Measurements from ENCODE around the gene MSL1. TPM values are rescaled to one million over a fixed set of nuclear protein-coding genes. Genes with fewer than 3 reads are reported as not detected.

MSL1 gene, protein sequence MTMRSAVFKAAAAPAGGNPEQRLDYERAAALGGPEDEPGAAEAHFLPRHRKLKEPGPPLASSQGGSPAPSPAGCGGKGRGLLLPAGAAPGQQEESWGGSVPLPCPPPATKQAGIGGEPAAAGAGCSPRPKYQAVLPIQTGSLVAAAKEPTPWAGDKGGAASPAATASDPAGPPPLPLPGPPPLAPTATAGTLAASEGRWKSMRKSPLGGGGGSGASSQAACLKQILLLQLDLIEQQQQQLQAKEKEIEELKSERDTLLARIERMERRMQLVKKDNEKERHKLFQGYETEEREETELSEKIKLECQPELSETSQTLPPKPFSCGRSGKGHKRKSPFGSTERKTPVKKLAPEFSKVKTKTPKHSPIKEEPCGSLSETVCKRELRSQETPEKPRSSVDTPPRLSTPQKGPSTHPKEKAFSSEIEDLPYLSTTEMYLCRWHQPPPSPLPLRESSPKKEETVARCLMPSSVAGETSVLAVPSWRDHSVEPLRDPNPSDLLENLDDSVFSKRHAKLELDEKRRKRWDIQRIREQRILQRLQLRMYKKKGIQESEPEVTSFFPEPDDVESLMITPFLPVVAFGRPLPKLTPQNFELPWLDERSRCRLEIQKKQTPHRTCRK
- polyA plus RNA-seq: 10 to 100 TPM; 42.1 to 59.5 TPM

DNA sequence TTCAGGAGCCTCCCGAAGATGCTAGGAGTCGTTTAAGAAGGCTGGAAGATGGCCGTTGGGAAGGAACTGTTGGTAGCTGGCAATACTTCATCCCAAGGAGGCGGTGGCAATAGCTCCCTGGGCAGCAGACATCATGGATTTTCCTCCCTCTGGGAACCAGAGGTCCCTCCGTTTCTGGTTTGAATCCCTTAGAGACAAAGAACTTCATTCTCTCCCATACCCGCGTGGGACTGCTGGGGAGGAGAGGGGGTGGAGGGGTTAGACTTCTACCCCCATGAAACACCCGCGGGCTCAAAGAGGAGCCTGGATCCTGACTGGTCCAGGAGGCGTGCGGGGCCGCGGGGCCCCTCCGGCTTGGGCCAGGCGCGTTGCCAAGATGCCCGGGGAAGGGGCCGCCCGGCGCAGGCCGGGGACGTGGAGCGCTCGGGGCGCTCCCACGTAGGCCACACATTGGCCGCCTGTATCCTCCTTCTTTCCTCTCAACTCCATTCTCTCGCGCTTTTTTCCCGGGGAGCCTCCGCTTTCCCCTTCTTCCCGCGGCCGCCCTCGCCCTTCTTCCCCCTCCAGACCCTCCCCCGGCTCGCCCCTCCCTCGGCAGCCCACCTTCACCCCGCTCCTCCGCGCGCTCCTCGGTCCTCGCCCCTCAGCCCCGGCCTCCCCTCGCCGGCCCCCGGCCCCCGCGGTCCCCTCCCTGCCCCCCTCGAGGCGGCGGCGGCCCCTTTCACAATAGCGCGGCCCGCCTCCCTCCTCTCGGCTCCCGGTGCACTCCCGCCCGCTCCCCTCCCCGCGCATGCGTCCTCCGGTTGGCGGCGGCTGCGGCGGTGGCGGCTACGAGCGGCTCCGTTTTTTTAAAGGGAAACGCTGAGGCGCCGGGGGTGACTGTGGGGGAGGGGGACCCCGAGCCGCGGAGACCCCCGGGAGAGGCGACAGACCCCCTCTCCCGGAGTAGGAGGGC is at the start of gene MSL1:
MSL1 (plus strand) TSS at position 791 of the 955 bp plus-strand sequence. CDS start 642 bp downstream, outside the sequence.
- 1% methylated on average over 56 to 82 of the region's 82 CpGs for WGBS, 2 donors
- Histone ChIP-seq H3K27ac (ENCODE audit: low read depth in 2 of 2, low read length in 1 of 2) (peak within 1 kb of the TSS; percentile 95 to 98), H3K4me1 (ENCODE audit: control insufficient read depth in 2 of 2, insufficient read depth in 2 of 2, low read length in 1 of 2) (peaks cover 0 to 3% of the 10 kb centered on the region in 2 donors), H3K4me3 (ENCODE audit: low read depth in 1 of 2, low read length in 2 of 2) (peak within 1 kb of the TSS; percentile 88 to 93), H3K36me3 (ENCODE audit: control insufficient read depth in 2 of 2, insufficient read depth in 2 of 2, low read length in 1 of 2) (no peaks in the 10 kb centered on the region), H3K27me3 (ENCODE audit: control insufficient read depth in 1 of 2, insufficient read depth in 2 of 2, low read length in 2 of 2) (no peaks in the 10 kb centered on the region), H3K9me3 (ENCODE audit: control insufficient read depth in 2 of 2, insufficient read depth in 1 of 2, low read depth in 1 of 2, low read length in 1 of 2) (no peaks in the 10 kb centered on the region)

DNA sequence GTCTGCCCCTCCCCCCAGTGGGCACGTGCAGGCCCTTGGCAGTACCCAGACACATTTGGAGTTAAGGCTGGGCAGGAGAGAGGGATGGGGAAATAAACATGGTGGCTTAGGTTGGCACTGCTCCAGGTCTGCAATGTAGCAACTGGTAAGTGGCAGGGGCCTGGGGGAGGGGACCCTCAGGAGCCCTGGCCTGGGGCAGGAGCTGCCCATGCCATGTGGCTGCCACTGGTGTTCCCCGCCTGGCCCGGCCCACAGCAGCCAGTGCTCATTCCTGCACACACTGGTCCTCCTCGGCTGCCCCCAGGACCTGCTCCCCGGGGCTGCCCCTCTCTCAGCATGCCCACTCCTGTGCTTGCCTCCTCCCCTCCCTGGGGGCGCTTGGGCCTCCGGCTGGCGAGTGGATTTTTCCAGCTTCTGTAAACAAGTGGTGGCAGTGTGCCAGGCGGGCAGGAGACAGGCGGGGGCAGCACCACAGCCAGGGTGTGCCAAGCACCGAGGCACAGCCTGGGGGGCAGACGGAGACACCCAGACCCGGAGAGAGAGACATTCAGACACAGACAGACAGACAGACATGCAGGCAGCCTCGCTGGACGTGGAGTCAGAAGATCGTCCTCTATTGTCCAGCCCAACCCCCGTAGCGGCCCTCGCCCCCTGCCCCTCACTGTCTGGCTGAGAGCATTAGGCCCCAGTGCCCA is 49.6 kb upstream of the MSL1 start:
- H3K27ac ChIP-seq (ENCODE audit: low read depth in 2 of 2, low read length in 1 of 2): peak overlapping the region; percentile 85 to 94
- H3K9me3 ChIP-seq (ENCODE audit: control insufficient read depth in 2 of 2, insufficient read depth in 1 of 2, low read depth in 1 of 2, low read length in 1 of 2): no peaks in the 10 kb centered on the region
- H3K4me3 ChIP-seq (ENCODE audit: low read depth in 1 of 2, low read length in 2 of 2): no peak overlapping the region
- peaks cover 0 to 8% of the 10 kb centered on the region in 2 donors for H3K36me3 ChIP-seq (ENCODE audit: control insufficient read depth in 2 of 2, insufficient read depth in 2 of 2, low read length in 1 of 2)
- H3K27me3 ChIP-seq (ENCODE audit: control insufficient read depth in 1 of 2, insufficient read depth in 2 of 2, low read length in 2 of 2): no peaks in the 10 kb centered on the region
- H3K4me1 ChIP-seq (ENCODE audit: control insufficient read depth in 2 of 2, insufficient read depth in 2 of 2, low read length in 1 of 2): peaks cover 28 to 61% of the 10 kb centered on the region in 2 donors
- 13 to 18% methylated on average over 18 to 19 of the region's 19 CpGs for WGBS, 2 donors

DNA sequence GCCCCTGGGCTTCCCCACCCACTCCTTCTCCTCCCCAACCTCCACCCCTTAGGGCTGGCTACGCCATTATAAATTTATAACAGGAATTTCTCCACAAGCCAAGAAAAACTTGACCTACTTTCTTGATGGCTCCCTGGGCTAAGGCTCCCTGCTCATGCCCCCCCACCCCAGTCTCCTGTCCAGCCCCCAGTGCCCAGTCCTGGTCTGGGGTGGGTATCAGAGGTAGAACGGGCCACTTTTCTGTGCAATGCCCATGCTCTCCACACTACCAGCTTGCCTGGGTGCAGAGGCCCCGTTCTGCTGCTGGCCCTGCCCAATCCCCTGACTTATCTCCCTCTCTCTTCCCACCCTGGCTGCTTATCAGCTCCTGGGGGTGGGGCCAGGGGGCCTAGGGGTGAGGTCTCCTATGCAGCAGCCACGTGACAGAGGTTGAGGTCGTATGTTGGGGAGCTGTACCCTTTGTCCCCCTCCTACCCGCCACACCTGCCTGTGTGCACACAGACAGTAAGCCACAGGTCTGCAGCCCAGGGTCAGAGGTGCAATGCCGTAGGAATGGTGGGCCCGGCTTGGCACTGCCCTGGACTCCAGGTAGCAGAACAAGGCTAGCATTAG is 48.9 kb upstream of the MSL1 start:
- no peaks in the 10 kb centered on the region for H3K9me3 ChIP-seq (ENCODE audit: control insufficient read depth in 2 of 2, insufficient read depth in 1 of 2, low read depth in 1 of 2, low read length in 1 of 2)
- H3K27me3 ChIP-seq (ENCODE audit: control insufficient read depth in 1 of 2, insufficient read depth in 2 of 2, low read length in 2 of 2): no peaks in the 10 kb centered on the region
- H3K36me3 ChIP-seq (ENCODE audit: control insufficient read depth in 2 of 2, insufficient read depth in 2 of 2, low read length in 1 of 2): peaks cover 0 to 10% of the 10 kb centered on the region in 2 donors
- whole genome bisulfite sequencing, 2 donors: 43 to 47% methylated on average over 8 of the region's 8 CpGs
- peak overlapping the region; percentile 85 to 94 for H3K27ac ChIP-seq (ENCODE audit: low read depth in 2 of 2, low read length in 1 of 2)
- H3K4me1 ChIP-seq (ENCODE audit: control insufficient read depth in 2 of 2, insufficient read depth in 2 of 2, low read length in 1 of 2): peaks cover 28 to 61% of the 10 kb centered on the region in 2 donors
- no peak overlapping the region for H3K4me3 ChIP-seq (ENCODE audit: low read depth in 1 of 2, low read length in 2 of 2)

DNA sequence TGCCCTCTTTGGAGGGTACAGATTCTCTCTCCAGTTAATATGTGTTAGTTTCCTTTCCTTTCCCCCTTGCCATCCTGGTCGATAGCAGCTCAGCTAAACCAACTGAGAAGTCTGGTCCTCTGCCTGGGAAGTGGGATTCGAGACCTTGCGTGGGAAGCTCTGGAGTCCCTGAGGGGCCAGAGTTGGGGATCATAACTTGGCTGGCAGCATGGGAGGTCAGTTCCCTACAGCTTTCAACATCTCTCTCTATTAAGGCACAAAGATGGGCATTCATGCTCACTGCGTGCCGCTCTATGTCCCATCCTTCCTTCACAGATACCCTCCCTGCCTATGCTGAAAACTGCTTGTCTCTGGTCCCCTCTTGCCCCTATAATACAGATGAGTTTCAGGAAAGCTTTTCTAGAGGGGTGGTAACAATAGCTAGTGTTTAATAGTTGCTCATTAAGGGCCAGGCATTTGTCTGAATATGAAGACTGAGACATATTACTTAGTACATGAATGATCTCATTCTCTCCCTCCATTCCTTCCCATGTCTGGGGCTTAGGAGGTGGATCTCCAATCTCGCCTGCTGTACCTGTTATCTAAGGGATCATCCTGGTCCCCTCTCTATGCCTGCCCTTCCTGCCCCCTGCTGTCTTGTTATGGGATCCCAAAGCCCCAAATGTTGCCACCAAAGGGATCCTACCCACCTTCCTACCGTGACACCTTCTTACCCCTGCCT is 48.2 kb upstream of the MSL1 start:
- H3K9me3 ChIP-seq (ENCODE audit: control insufficient read depth in 2 of 2, insufficient read depth in 1 of 2, low read depth in 1 of 2, low read length in 1 of 2): no peaks in the 10 kb centered on the region
- peaks cover 28 to 54% of the 10 kb centered on the region in 2 donors for H3K4me1 ChIP-seq (ENCODE audit: control insufficient read depth in 2 of 2, insufficient read depth in 2 of 2, low read length in 1 of 2)
- peak overlapping the region; percentile 85 to 94 for H3K27ac ChIP-seq (ENCODE audit: low read depth in 2 of 2, low read length in 1 of 2)
- H3K4me3 ChIP-seq (ENCODE audit: low read depth in 1 of 2, low read length in 2 of 2): no peak overlapping the region
- peaks cover 0 to 10% of the 10 kb centered on the region in 2 donors for H3K36me3 ChIP-seq (ENCODE audit: control insufficient read depth in 2 of 2, insufficient read depth in 2 of 2, low read length in 1 of 2)
- 73 to 87% methylated on average over 7 of the region's 7 CpGs for WGBS, 2 donors
- H3K27me3 ChIP-seq (ENCODE audit: control insufficient read depth in 1 of 2, insufficient read depth in 2 of 2, low read length in 2 of 2): no peaks in the 10 kb centered on the region

DNA sequence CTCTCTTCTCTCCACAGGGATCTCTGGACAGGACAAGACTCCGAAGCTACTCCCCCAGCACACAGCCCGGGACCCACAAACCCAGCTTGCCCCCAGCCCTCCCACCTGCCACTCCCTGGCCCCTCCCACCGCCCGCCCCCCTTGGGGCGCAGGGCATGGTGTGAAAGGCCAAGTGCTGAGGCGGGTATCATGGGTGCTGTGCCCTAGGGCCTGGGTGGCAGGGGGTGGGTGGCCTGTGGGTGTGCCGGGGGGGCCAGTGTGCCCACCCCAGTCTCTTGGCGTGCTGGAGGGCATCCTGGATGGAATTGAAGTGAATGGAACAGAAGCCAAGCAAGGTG is 47.6 kb upstream of the MSL1 start:
- no peaks in the 10 kb centered on the region for H3K27me3 ChIP-seq (ENCODE audit: control insufficient read depth in 1 of 2, insufficient read depth in 2 of 2, low read length in 2 of 2)
- WGBS, 2 donors: 71 to 77% methylated on average over 8 of the region's 8 CpGs
- H3K4me3 ChIP-seq (ENCODE audit: low read depth in 1 of 2, low read length in 2 of 2): no peak overlapping the region
- H3K36me3 ChIP-seq (ENCODE audit: control insufficient read depth in 2 of 2, insufficient read depth in 2 of 2, low read length in 1 of 2): peaks cover 0 to 10% of the 10 kb centered on the region in 2 donors
- peak overlapping the region; percentile 66 to 94 for H3K27ac ChIP-seq (ENCODE audit: low read depth in 2 of 2, low read length in 1 of 2)
- H3K4me1 ChIP-seq (ENCODE audit: control insufficient read depth in 2 of 2, insufficient read depth in 2 of 2, low read length in 1 of 2): peaks cover 28 to 51% of the 10 kb centered on the region in 2 donors
- no peaks in the 10 kb centered on the region for H3K9me3 ChIP-seq (ENCODE audit: control insufficient read depth in 2 of 2, insufficient read depth in 1 of 2, low read depth in 1 of 2, low read length in 1 of 2)

DNA sequence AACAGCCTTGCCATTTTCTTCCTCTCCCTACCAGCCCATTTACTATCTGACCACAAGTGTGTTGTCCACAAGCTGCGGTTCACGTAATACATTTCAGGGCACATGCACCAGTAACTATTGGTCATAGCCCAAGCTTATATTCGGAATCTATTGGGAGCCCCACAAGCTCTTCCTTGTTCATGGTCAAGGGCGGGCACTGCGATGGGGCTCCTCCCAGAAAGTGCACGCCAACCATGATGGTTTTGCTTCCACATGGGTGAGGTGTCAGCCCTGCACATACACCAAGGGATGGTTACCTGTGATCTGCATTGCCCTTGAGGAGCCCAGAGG is 46.9 kb upstream of the MSL1 start:
- 44 to 48% methylated on average over 6 of the region's 6 CpGs for WGBS, 2 donors
- H3K27ac ChIP-seq (ENCODE audit: low read depth in 2 of 2, low read length in 1 of 2): peak overlapping the region; percentile 66 to 78
- no peak overlapping the region for H3K4me3 ChIP-seq (ENCODE audit: low read depth in 1 of 2, low read length in 2 of 2)
- H3K9me3 ChIP-seq (ENCODE audit: control insufficient read depth in 2 of 2, insufficient read depth in 1 of 2, low read depth in 1 of 2, low read length in 1 of 2): no peaks in the 10 kb centered on the region
- H3K27me3 ChIP-seq (ENCODE audit: control insufficient read depth in 1 of 2, insufficient read depth in 2 of 2, low read length in 2 of 2): no peaks in the 10 kb centered on the region
- peaks cover 28 to 44% of the 10 kb centered on the region in 2 donors for H3K4me1 ChIP-seq (ENCODE audit: control insufficient read depth in 2 of 2, insufficient read depth in 2 of 2, low read length in 1 of 2)
- H3K36me3 ChIP-seq (ENCODE audit: control insufficient read depth in 2 of 2, insufficient read depth in 2 of 2, low read length in 1 of 2): peaks cover 0 to 10% of the 10 kb centered on the region in 2 donors

DNA sequence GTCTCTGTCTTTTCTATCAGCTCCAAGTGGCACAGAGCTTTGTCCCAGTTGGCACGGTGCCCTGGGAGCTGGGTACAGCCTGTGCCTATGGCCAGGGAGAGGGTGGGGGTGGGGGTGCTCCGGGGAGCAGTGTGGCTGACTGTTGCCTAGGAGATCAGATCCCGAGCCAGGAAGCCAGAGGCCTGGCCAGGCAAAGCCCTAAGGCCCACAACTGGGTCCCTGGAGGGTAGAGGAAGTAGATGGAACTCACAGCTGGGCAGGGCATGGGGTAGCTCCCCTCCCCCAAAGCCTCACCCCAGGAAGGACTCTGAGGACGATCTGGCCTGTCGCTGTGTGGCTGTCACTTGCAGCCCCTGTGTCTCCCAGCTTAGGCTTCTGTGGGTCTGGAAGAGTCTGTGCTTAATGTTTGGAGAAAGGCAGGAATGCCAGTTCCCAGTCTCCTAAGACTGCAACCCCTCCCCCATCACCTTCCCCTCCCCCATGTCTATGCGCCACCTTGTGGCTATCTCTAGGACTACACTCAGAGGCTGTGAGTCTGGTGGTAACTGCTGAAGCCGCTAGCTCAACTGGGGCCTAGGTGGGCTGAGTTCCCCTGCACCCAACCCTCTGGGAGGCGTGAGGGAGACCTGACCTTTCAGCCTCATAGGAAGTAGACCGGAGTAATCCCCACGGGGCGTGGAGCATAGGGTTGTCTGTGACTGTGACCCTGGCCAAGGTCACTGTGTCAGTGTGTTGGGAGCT is 46.4 kb upstream of the MSL1 start:
- WGBS, 2 donors: 9 to 17% methylated on average over 11 of the region's 11 CpGs
- no peak overlapping the region for H3K4me3 ChIP-seq (ENCODE audit: low read depth in 1 of 2, low read length in 2 of 2)
- H3K36me3 ChIP-seq (ENCODE audit: control insufficient read depth in 2 of 2, insufficient read depth in 2 of 2, low read length in 1 of 2): peaks cover 0 to 10% of the 10 kb centered on the region in 2 donors
- H3K9me3 ChIP-seq (ENCODE audit: control insufficient read depth in 2 of 2, insufficient read depth in 1 of 2, low read depth in 1 of 2, low read length in 1 of 2): no peaks in the 10 kb centered on the region
- peaks cover 28 to 40% of the 10 kb centered on the region in 2 donors for H3K4me1 ChIP-seq (ENCODE audit: control insufficient read depth in 2 of 2, insufficient read depth in 2 of 2, low read length in 1 of 2)
- no peaks in the 10 kb centered on the region for H3K27me3 ChIP-seq (ENCODE audit: control insufficient read depth in 1 of 2, insufficient read depth in 2 of 2, low read length in 2 of 2)
- H3K27ac ChIP-seq (ENCODE audit: low read depth in 2 of 2, low read length in 1 of 2): peak overlapping the region; percentile 66 to 78

DNA sequence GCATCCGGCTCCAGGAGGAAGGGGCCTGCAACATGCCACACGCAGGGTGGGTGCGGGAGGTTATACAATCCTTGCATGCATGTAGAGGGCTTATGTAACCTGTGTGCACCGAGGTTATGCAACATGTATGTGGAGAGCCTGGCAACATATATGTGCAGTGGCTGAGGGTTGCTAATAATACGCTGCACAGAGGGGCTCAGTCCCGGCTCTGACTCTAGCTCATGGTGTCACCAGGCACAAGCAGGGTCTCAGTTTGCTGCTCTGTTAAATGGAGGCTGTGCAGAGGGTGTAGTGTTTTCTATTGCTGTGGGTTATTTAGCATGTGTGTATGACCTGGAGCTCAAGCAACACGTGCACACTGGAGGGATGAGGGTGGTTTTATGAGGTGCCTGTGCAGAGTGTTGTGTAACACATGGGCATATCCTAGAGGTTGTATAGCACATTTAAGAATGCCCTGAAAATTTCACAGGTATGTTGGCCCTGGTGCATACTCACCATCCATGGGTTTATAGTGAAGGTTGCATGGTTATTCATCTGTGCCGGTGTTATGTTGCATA is 45.8 kb upstream of the MSL1 start:
- Histone ChIP-seq H3K36me3 (ENCODE audit: control insufficient read depth in 2 of 2, insufficient read depth in 2 of 2, low read length in 1 of 2) (peaks cover 0 to 10% of the 10 kb centered on the region in 2 donors), H3K27me3 (ENCODE audit: control insufficient read depth in 1 of 2, insufficient read depth in 2 of 2, low read length in 2 of 2) (no peaks in the 10 kb centered on the region), H3K27ac (ENCODE audit: low read depth in 2 of 2, low read length in 1 of 2) (peak overlapping the region; percentile 66 to 73), H3K4me1 (ENCODE audit: control insufficient read depth in 2 of 2, insufficient read depth in 2 of 2, low read length in 1 of 2) (peaks cover 28 to 36% of the 10 kb centered on the region in 2 donors), H3K4me3 (ENCODE audit: low read depth in 1 of 2, low read length in 2 of 2) (no peak overlapping the region), H3K9me3 (ENCODE audit: control insufficient read depth in 2 of 2, insufficient read depth in 1 of 2, low read depth in 1 of 2, low read length in 1 of 2) (no peaks in the 10 kb centered on the region)
- WGBS, 2 donors: 47 to 48% methylated on average over 8 of the region's 8 CpGs
